HEK293T (cell line): ENCODE measurements around the gene FOXO1.
"Not testable (repeated sequence)": the region's sequence is repeated elsewhere in the genome, so short reads cannot be mapped to it uniquely, and the experiment has no call there.

Experiments used
- CTCF ChIA-PET: fragments of 350-600 bp; formaldehyde crosslinking; extraction: SDS; loops from one replicate; lab custom pipeline; 2021; ENCODE audit warnings: antibody characterized with exemption, inconsistent platforms; lab: Yijun Ruan, JAX
- POLR2A ChIA-PET: fragments of 350-600 bp; formaldehyde crosslinking; extraction: SDS; loops from one replicate; lab custom pipeline; 2020; ENCODE audit warnings: antibody characterized with exemption, inconsistent platforms; lab: Yijun Ruan, JAX
- DNase-seq: peaks from one replicate; pipeline ENCODE4 v3.0.0; 2012; ENCODE audit warnings: mixed read lengths; ENCODE audit errors: extremely low spot score
- ARNT ChIP-seq: fragments of 450-650 bp; IDR thresholded peaks from 2 replicates; pipeline ENCODE4 v1.6.1; 2017; ENCODE audit warnings: mild to moderate bottlenecking
- BHLHE40 ChIP-seq: fragments of 450-650 bp; IDR thresholded peaks from 2 replicates; pipeline ENCODE4 v1.6.1; 2016; ENCODE audit warnings: mild to moderate bottlenecking, moderate library complexity, borderline replicate concordance
- CTBP1 ChIP-seq: fragments of 450-650 bp; IDR thresholded peaks from 2 replicates; pipeline ENCODE4 v1.6.1; 2016; ENCODE audit warnings: borderline replicate concordance
- ELF4 ChIP-seq: fragments of 450-650 bp; IDR thresholded peaks from 2 replicates; pipeline ENCODE4 v1.6.1; 2017; ENCODE audit warnings: antibody characterized with exemption
- FOXA1 ChIP-seq: fragments of 450-650 bp; IDR thresholded peaks from 2 replicates; pipeline ENCODE4 v1.6.1; 2016; ENCODE audit warnings: mild to moderate bottlenecking
- FOXK2 ChIP-seq: fragments of 450-650 bp; IDR thresholded peaks from 2 replicates; pipeline ENCODE4 v1.6.1; 2016; ENCODE audit warnings: mild to moderate bottlenecking
- FOXM1 ChIP-seq: fragments of 450-650 bp; IDR thresholded peaks from 2 replicates; pipeline ENCODE4 v1.6.1; 2017; ENCODE audit warnings: mild to moderate bottlenecking, borderline replicate concordance
- HDGF ChIP-seq: fragments of 450-650 bp; IDR thresholded peaks from 2 replicates; pipeline ENCODE4 v1.6.1; 2017; ENCODE audit warnings: antibody characterized with exemption, borderline replicate concordance
- L3MBTL2 ChIP-seq: fragments of 450-650 bp; conservative IDR thresholded peaks from 2 replicates; pipeline ENCODE4 v1.6.1; 2016; ENCODE audit warnings: mild to moderate bottlenecking
- LEF1 ChIP-seq: fragments of 450-650 bp; IDR thresholded peaks from 2 replicates; pipeline ENCODE4 v1.6.1; 2017; ENCODE audit warnings: mild to moderate bottlenecking, borderline replicate concordance
- NFRKB ChIP-seq: fragments of 450-650 bp; IDR thresholded peaks from 2 replicates; pipeline ENCODE4 v1.6.1; 2016; ENCODE audit warnings: mild to moderate bottlenecking, moderate library complexity
- SP1 ChIP-seq: fragments of 450-650 bp; IDR thresholded peaks from 2 replicates; pipeline ENCODE4 v1.6.1; 2017
- SUZ12 ChIP-seq: fragments of 450-650 bp; IDR thresholded peaks from 2 replicates; pipeline ENCODE4 v1.6.1; 2016; ENCODE audit warnings: mild to moderate bottlenecking
- TARDBP ChIP-seq: fragments of 450-650 bp; IDR thresholded peaks from 2 replicates; pipeline ENCODE4 v1.6.1; 2016
- ZNF384 ChIP-seq: fragments of 450-650 bp; IDR thresholded peaks from 2 replicates; pipeline ENCODE4 v1.6.1; 2016
- TF ChIP-seq, protein P1 (sequence below): fragments of 450-650 bp; IDR thresholded peaks from 2 replicates; pipeline ENCODE4 v1.6.1; 2016

FOXO1 gene

DNA sequence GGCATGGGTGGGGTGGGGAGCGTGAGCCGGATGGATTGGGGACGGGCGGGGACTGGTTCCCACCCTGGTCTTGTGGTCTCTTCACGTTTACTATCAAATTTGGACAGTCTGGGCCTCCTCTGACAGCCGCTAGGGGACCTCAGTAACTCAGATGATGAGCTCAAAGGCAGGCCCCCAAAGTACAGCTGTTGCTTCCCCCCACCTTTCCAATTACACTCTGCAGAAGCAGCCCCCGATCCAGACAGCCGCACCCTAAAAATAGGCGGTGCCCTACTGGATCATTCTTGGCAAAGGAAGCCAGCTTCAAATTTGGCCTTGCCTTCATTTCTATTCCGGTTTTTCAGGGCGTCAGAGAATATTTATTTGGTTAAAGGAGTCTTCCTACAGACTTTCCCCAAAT lies 1.9 kb upstream of the FOXO1 start:
- TF ChIP-seq SP1, result no peak
- no peak for TF ChIP-seq FOXK2
- TF ChIP-seq FOXA1, result no peak
- no peak for TF ChIP-seq L3MBTL2
- ChIA-PET CTCF (interaction anchor here (0.6 to 1.9 kb wide), 6 partner anchors 8 to 205 kb away, joined by 3 to 10 read pairs (median 4); no protein-coding TSS in a partner anchor), POLR2A (interaction anchor here (0.6 kb wide), 1 partner anchor 1251 kb away, joined by 3 read pairs; no protein-coding TSS in a partner anchor)
- peak; percentile 43 for DNase-seq

DNA sequence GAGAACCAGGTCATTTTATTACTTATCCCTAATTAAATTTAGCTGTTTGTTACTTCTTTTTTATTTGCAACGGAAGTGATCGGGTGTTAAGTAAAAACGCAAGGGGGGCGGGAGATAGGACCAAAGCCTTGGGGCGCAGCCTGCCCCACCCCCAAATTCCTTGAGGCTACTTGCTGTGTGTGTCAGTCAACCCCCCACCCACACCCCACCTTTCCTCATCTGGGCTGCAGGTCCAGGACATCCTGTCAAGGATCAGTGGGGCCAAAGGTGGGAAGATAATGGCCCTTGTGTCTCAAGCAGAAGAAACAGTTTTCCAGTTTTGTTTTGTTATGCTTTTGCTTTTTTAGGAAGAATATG lies 1.2 kb upstream of the FOXO1 start:
- TF ChIP-seq ARNT (no peak), SUZ12 (no peak), FOXA1 (no peak), HDGF (no peak), ZNF384 (no peak), ELF4 (no peak), LEF1 (no peak)
- CTCF ChIA-PET, result interaction anchor here (0.7 to 1.4 kb wide), 2 partner anchors 10 to 16 kb away, joined by 4 to 5 read pairs; no protein-coding TSS in a partner anchor
- POLR2A ChIA-PET, result no interaction called here
- DNase-seq, result no peak

DNA sequence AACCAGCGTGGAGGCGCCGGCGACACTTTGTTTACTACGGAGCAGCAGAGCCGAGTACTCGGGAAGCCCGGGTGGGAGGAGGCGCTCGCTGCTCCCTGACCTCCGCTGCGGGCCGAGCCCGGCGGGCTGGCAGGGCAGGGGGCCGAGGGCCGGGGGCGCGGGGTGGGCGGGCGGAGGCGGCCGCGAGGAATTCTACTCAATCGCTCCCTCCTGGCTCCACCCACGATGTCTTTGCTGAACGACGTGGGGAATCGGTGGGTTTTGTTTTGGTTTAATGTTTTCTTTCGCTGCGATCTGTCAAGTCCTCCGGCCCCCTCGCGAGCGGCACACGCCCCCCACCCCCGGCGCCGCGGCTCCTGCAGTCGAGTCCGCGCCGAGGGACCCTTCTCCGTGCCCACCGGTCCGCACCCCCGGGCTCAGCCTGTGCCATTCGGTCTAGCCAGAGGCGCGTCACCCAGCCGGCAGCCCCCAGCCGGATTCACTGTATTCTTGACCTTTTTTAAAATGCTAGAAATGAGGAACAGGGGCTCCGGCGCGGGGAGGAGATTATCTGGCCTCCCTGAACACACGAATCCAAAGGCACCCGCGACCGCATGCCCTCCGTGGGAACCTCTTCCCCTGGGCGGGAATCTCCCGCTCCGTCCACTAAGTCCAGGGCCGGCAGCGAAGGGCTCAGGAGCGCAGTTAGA lies 636 bp upstream of the FOXO1 start:
- DNase-seq, result peak; percentile 58
- no peak for TF ChIP-seq HDGF
- TF ChIP-seq, protein P1, sequence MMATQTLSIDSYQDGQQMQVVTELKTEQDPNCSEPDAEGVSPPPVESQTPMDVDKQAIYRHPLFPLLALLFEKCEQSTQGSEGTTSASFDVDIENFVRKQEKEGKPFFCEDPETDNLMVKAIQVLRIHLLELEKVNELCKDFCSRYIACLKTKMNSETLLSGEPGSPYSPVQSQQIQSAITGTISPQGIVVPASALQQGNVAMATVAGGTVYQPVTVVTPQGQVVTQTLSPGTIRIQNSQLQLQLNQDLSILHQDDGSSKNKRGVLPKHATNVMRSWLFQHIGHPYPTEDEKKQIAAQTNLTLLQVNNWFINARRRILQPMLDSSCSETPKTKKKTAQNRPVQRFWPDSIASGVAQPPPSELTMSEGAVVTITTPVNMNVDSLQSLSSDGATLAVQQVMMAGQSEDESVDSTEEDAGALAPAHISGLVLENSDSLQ, result no peak
- TF ChIP-seq ARNT, result no peak
- no peak for TF ChIP-seq FOXK2
- TF ChIP-seq LEF1, result no peak
- no peak for TF ChIP-seq ELF4
- ChIA-PET CTCF (interaction anchor here (0.7 to 1.4 kb wide), 2 partner anchors 10 to 16 kb away, joined by 4 to 5 read pairs; no protein-coding TSS in a partner anchor), POLR2A (no interaction called here)

DNA sequence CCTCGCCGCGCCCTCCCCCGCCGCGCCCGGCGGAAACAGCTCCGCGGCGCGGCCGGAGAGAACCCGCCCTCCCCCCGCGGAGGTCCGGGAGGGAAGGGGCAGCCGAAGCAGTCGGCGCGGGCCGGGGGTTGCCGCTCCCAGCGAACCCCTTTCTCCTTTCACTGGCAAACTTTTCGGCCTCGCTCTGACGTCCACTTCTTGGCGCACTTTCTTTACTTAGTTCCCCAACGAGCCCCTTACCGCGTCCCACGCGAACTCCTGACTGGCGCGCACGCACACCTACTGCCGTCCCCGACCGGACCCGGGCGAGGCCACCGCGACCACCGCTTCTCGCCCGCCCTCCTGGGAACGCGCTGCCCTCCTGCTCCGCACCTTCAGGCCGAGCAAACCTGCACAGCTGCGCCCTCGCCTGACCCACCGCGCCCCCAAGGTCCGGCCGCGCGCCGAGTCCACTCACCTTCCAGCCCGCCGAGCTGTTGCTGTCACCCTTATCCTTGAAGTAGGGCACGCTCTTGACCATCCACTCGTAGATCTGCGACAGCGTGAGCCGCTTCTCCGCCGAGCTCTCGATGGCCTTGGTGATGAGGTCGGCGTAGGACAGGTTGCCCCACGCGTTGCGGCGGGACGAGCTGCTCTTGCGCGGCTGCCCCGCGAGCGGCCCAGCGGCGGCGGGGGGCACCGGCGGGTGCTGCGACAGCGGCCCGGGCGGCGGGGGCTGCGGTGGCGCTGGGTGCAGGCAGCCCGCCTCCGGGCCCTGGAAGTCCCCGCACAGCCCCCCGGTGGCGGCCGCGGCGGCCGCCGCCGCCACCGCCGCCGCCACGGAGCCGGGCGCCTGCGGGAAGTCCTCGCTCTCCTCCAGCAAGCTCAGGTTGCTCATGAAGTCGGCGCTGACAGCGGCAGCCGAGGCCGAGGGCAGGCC lies 1.1 kb downstream of the FOXO1 start:
- DNase-seq, result peak; percentile 44
- ChIA-PET CTCF (no interaction called here), POLR2A (interaction anchor here (0.7 to 1.4 kb wide), 2 partner anchors 12 to 18 kb away, joined by 3 to 5 read pairs; no protein-coding TSS in a partner anchor)
- TF ChIP-seq FOXK2, result no peak
- no peak for TF ChIP-seq CTBP1
- no peak for TF ChIP-seq ARNT
- TF ChIP-seq ELF4, result no peak
- no peak for TF ChIP-seq SP1
- TF ChIP-seq HDGF, result no peak
- TF ChIP-seq TARDBP, result no peak
- peak; percentile 23 for TF ChIP-seq L3MBTL2

DNA sequence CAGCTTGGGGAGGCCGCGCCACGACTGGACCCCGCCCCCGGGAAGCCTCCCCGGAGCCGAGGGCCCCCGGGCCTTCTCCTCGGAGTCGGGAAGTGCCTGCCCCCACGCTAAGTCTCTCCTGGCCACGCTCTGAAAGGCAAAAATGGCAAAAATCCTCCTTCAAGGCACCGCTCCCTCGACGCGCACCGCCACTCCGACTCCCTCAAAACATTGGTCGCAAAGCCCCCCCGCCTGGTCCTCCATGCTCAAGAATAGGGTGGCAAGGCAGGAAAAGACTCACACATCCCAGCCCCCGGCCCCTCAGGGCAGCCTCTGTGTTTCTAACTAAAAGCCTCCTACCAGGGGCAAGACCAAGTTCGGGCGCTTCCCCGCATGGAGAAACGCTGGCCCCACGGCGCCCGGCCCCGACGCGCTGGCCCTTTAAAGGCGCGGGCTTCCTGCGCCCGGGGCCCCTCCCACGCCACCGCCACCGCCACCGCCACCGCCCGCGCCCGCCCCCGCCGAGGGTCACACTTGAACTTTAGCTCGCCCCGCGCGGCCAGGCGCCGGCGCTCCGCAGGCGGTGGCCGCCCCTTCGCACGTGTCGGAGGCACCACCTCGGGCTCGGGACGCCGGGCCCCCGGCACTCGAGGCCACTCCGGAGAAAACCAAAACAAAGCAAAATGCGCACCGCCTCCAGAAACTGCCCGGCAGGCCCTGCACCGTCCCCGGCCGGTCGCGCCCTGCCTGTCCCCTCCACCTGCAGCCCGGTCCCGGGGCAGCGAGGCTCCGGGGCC lies 1.9 kb downstream of the FOXO1 start:
- DNase-seq, result peak; percentile 49
- TF ChIP-seq CTBP1 (no peak), SUZ12 (no peak), L3MBTL2 (no peak; the same call in 1 of the 2 replicates), ARNT (no peak; the same call in 1 of the 2 replicates), FOXA1 (no peak), LEF1 (no peak), NFRKB (no peak), ZNF384 (no peak), FOXM1 (no peak), SP1 (no peak), BHLHE40 (no peak), FOXK2 (no peak)
- POLR2A ChIA-PET, result interaction anchor here (0.7 to 1.4 kb wide), 4 partner anchors 8 to 604 kb away, joined by 3 to 5 read pairs (median 3); no protein-coding TSS in a partner anchor
- CTCF ChIA-PET, result no interaction called here

DNA sequence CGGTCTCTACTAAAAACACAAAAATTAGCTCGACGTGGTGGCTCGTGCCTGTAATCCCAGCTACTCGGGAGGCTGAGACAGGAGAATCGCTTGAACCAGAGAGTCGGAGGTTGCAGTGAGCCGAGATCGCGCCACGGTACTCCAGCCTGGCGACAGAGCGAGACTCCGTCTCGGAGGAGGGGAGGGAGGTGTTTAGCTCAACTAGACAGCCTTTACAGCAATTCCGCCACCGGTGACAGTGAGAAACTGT lies 2.4 kb downstream of the FOXO1 start:
- CTCF ChIA-PET, DNase-seq: not testable (repeated sequence)

More for the DNA sequence above, 2.4 kb downstream of the FOXO1 start:
- POLR2A ChIA-PET, result interaction anchor here (0.7 to 1.4 kb wide), 4 partner anchors 9 to 604 kb away, joined by 3 to 5 read pairs (median 3); no protein-coding TSS in a partner anchor
- peak; percentile 46; the same call in 1 of the 2 replicates for TF ChIP-seq L3MBTL2
- TF ChIP-seq, protein P1, result peak; percentile 75
